GM18502 (cell line): ENCODE data around the gene PCDHGB2.

Experiments used
- ATAC-seq: cut with Tn5 transposase; IDR thresholded peaks from one replicate; pipeline ENCODE4 v1.9.1; 2021; ENCODE audit warnings: mild to moderate bottlenecking; ENCODE audit not compliant: unreplicated experiment, poor library complexity

The PCDHGB2 gene

DNA sequence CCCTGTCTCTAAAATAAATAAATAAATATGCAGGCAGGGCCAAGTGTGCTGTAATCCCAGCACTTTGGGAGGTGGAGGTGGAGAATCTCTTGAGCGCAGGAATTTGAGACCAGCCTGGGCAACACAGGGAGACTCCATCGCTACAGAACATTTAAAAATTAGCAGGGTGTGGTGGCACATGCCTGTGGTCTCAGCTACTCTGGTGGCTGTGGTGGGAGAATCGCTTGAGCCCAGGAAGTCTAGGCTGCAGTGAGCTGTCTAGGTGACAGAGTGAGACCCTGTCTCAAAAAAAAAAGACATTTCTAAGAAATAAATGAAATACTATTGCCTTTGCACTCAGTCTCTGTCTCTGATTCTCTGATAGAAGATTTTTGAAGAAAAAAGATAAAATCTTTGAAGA, 51.8 kb downstream of the PCDHGB2 start:
- ATAC-seq, result no peak
